H1 (cell line): ENCODE measurements around the gene VSNL1. TPM values are rescaled to one million over a fixed set of nuclear protein-coding genes. Genes with fewer than 3 reads are reported as not detected.

ENCODE experiments used
- BACH1 ChIP-seq: IDR thresholded peaks from 2 replicates; pipeline ENCODE4 v1.6.1; 2012; ENCODE audit warnings: low read length, improper control_type of control experiment
- CEBPB ChIP-seq: IDR thresholded peaks from 2 replicates; pipeline ENCODE4 v1.6.1; 2012; ENCODE audit warnings: low read depth, low read length
- EP300 ChIP-seq, 2 experiments: IDR thresholded peaks; 1 replicate in 1 of 2; 2 replicates in 1 of 2; pipeline ENCODE4 v1.6.1; 2011 to 2012; ENCODE audit warnings: low read depth in 2 of 2, low read length in 2 of 2, mild to moderate bottlenecking in 2 of 2, borderline replicate concordance in 1 of 2, inconsistent platforms in 1 of 2, moderate library complexity in 1 of 2
- SIRT6 ChIP-seq: IDR thresholded peaks from one replicate; pipeline ENCODE4 v1.7.1; 2012; ENCODE audit warnings: low read length, inconsistent platforms
- SP2 ChIP-seq: IDR thresholded peaks from 2 replicates; pipeline ENCODE4 v1.6.1; 2012; ENCODE audit warnings: mild to moderate bottlenecking, low read length, inconsistent platforms
- TCF12 ChIP-seq: IDR thresholded peaks from 2 replicates; pipeline ENCODE4 v1.6.1; 2011; ENCODE audit warnings: low read depth, mild to moderate bottlenecking, low read length
- polyA plus RNA-seq, 7 experiments: library from polyadenylated mRNA; depleted of rRNA in 3 of 7; stranded (reverse) in 5 of 7; unstranded in 2 of 7; fragments of >200 nt in 5 of 7; fragments of 200-250 nt in 2 of 7; gene quantifications; 1 replicate in 5 of 7; 2 replicates in 1 of 7; 4 replicates in 1 of 7; pipeline versions ENCODE4 v1.2.1 to v1.2.3, GENCODE V29; 2011 to 2013; ENCODE audit warnings: missing spikeins in 2 of 7, mixed read lengths in 2 of 7
- total RNA-seq: library from RNA; stranded (reverse); fragmentation: NEBNext Ultra II Directional; extraction: Animal tissue kit (Norgen Biotek cat#: 25700); gene quantifications from 2 replicates; pipeline ENCODE4 v1.2.1, GENCODE V29; 2021

Gene VSNL1
- total and polyA plus RNA-seq, 2 of the 8 experiments (the other 6 are each of a cell fraction or from before 2014, with no cell fraction given) = 49.4 to 108 TPM

- TF ChIP-seq EP300 (IDR thresholded peaks at IDR 0.05; ENCODE audit: borderline replicate concordance in 1 of 2, low read depth in 2 of 2, low read length in 2 of 2) (no peak), SIRT6 (no peak), TCF12 (no peak), BACH1 (no peak), SP2 (no peak), CEBPB (no peak)
Observed at GRCh38 chr2:17506736-17507616, 33.5 kb upstream of the VSNL1 start (continued).
